Measurements from ENCODE around the gene SLC38A1.

Gene SLC38A1

GRCh38 chr12:46144433-46144832 is 124.4 kb downstream of the SLC38A1 start:
- DNase-seq (ENCODE audit: low read depth in 2 of 2, low spot score in 1 of 2): no peak

- no peak for DNase-seq (ENCODE audit: low read depth in 2 of 2, low spot score in 1 of 2)
Measured at GRCh38 chr12:46136249-46136648, 132.6 kb downstream of the SLC38A1 start.

- no peak for DNase-seq (ENCODE audit: low read depth in 2 of 2, low spot score in 1 of 2)
Measured at GRCh38 chr12:46135750-46136149, 133.1 kb downstream of the SLC38A1 start.

- DNase-seq (ENCODE audit: low read depth in 2 of 2, low spot score in 1 of 2): no peak
Measured at GRCh38 chr12:46134852-46135251, 134.0 kb downstream of the SLC38A1 start.

- DNase-seq (ENCODE audit: low read depth in 2 of 2, low spot score in 1 of 2): no peak
Measured at GRCh38 chr12:46134205-46134811, 134.5 kb downstream of the SLC38A1 start.

- DNase-seq (ENCODE audit: low read depth in 2 of 2, low spot score in 1 of 2): no peak
Measured at GRCh38 chr12:46133751-46134150, 135.1 kb downstream of the SLC38A1 start.

Measured in stimulated activated CD8-positive, alpha-beta memory T cell treated with anti-CD3 and anti-CD28 coated beads, Interleukin-4, amount 100 ng/mL, for 1 hour (primary cell).